Lung microvascular endothelial cell (primary cell): ENCODE results near the gene AP4M1. TPM values are rescaled to one million over a fixed set of nuclear protein-coding genes. Genes with fewer than 3 reads are reported as not detected.
"Not testable (repeated sequence)": the region's sequence is repeated elsewhere in the genome, so short reads cannot be mapped to it uniquely, and the experiment has no call there.

Experiments
- DNase-seq, 2 donors: peaks; one replicate each; pipeline versions ENCODE4 v3.0.0 to v3.0.0-alpha.2; 2010; ENCODE audit warnings: low read depth in 2 of 2
- total RNA-seq: library from RNA; depleted of rRNA; stranded (reverse); fragments of >200 nt; gene quantifications from 2 replicates; pipeline ENCODE4 v1.2.1, GENCODE V29; 2014

Gene AP4M1
- total RNA-seq, 1 donor from 2014 or later: 12.5 TPM

GRCh38 chr7:100107890-100108289, 6.4 kb downstream of the AP4M1 start:
- DNase-seq: no peak

- DNase-seq: no peak
Measured at GRCh38 chr7:100109521-100110163, 8.2 kb downstream of the AP4M1 start.

GRCh38 chr7:100111156-100111555, 9.7 kb downstream of the AP4M1 start:
- no peak for DNase-seq

GRCh38 chr7:100111914-100112313, 10.5 kb downstream of the AP4M1 start:
- DNase-seq: no peak

- no peak for DNase-seq
Measured at GRCh38 chr7:100115026-100115425, 13.6 kb downstream of the AP4M1 start.

- no peak for DNase-seq
Measured at GRCh38 chr7:100118388-100119071, 17.1 kb downstream of the AP4M1 start.

- DNase-seq: peak; percentile 97
Measured at GRCh38 chr7:100119072-100119969, 17.9 kb downstream of the AP4M1 start, which contains the start of the genes CNPY4 and TAF6. Gene CNPY4 (plus strand): TSS chr7:100119634. CDS start chr7:100119745, 111 bp downstream. Gene TAF6 (minus strand): TSS chr7:100119358. CDS start chr7:100114209, 5,149 bp downstream.

- peak; percentile 48 to 64 for DNase-seq
Measured at GRCh38 chr7:100119970-100120732, 18.7 kb downstream of the AP4M1 start.

- DNase-seq: no peak
Measured at GRCh38 chr7:100120733-100121036, 19.2 kb downstream of the AP4M1 start.

- DNase-seq: no peak
Measured at GRCh38 chr7:100122067-100122466, 20.6 kb downstream of the AP4M1 start.

GRCh38 chr7:100122568-100122967, 21.1 kb downstream of the AP4M1 start:
- DNase-seq: no peak

- no peak for DNase-seq
Measured at GRCh38 chr7:100124301-100125230, 23.1 kb downstream of the AP4M1 start.

GRCh38 chr7:100126239-100126930, 24.9 kb downstream of the AP4M1 start:
- no peak for DNase-seq

GRCh38 chr7:100126931-100127865, 25.8 kb downstream of the AP4M1 start, which contains the start of gene MBLAC1:
Gene MBLAC1 (plus strand): TSS chr7:100126967. CDS start chr7:100127396, 429 bp downstream.
- DNase-seq: peak; percentile 93 to 94

GRCh38 chr7:100127866-100128636, 26.6 kb downstream of the AP4M1 start:
- no peak for DNase-seq

GRCh38 chr7:100128637-100128963, 27.2 kb downstream of the AP4M1 start:
- DNase-seq: no peak

- DNase-seq: not testable (repeated sequence)
Measured at GRCh38 chr7:100130220-100130607, 28.8 kb downstream of the AP4M1 start.
